ENCODE data around the gene GCN1. TPM values are rescaled to one million over a fixed set of nuclear protein-coding genes. Genes with fewer than 3 reads are reported as not detected.
"Not testable (repeated sequence)": the region's sequence is repeated elsewhere in the genome, so short reads cannot be mapped to it uniquely, and the experiment has no call there.

Gene GCN1
- total and polyA plus RNA-seq, 12 donors = 9.7 to 41.3 (median 34.0) TPM

DNA sequence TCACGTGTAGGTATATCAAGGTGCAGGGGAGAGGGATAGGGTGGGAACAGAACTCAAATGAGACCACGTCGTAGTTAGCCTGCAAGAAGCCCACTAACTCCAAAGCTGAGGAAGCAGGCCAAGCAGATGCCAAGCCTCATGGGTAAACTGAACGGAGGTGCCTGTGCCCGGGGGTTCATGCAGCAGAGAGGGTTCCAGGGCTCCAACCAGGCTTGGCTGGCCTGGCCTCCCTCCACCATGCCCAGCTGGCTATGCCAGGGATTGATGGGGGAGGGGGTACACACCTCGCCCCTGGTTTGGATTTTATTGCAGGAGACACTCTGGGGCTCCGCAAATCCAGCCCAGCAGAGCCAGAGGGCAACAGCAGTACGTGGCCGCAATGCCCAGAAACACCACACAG lies 43.7 kb upstream of the GCN1 start:
- H3K27me3 ChIP-seq = no peaks in the 10 kb centered on the region
- H3K27ac ChIP-seq = peak overlapping the region in 9 of 10 donors; percentile 47 to 94 (median 89)
- TF ChIP-seq, protein P1, sequence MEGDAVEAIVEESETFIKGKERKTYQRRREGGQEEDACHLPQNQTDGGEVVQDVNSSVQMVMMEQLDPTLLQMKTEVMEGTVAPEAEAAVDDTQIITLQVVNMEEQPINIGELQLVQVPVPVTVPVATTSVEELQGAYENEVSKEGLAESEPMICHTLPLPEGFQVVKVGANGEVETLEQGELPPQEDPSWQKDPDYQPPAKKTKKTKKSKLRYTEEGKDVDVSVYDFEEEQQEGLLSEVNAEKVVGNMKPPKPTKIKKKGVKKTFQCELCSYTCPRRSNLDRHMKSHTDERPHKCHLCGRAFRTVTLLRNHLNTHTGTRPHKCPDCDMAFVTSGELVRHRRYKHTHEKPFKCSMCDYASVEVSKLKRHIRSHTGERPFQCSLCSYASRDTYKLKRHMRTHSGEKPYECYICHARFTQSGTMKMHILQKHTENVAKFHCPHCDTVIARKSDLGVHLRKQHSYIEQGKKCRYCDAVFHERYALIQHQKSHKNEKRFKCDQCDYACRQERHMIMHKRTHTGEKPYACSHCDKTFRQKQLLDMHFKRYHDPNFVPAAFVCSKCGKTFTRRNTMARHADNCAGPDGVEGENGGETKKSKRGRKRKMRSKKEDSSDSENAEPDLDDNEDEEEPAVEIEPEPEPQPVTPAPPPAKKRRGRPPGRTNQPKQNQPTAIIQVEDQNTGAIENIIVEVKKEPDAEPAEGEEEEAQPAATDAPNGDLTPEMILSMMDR (IDR thresholded peaks at IDR 0.05) = no peak
- no peak for DNase-seq
- intact Hi-C loops (cut with DNase I) = no loop called here
- WGBS, 2 donors = 61 to 69% methylated on average over 9 of the region's 9 CpGs
- peaks cover 0 to 22% (median 0%) of the 10 kb centered on the region in 9 donors for H3K36me3 ChIP-seq
- H3K4me3 ChIP-seq = peak overlapping the region in 3 of 10 donors; percentile 3 to 18 (median 12)
- no peak for ATAC-seq
- H3K9me3 ChIP-seq = no peaks in the 10 kb centered on the region
- peaks cover 68 to 100% (median 100%) of the 10 kb centered on the region in 9 donors for H3K4me1 ChIP-seq

DNA sequence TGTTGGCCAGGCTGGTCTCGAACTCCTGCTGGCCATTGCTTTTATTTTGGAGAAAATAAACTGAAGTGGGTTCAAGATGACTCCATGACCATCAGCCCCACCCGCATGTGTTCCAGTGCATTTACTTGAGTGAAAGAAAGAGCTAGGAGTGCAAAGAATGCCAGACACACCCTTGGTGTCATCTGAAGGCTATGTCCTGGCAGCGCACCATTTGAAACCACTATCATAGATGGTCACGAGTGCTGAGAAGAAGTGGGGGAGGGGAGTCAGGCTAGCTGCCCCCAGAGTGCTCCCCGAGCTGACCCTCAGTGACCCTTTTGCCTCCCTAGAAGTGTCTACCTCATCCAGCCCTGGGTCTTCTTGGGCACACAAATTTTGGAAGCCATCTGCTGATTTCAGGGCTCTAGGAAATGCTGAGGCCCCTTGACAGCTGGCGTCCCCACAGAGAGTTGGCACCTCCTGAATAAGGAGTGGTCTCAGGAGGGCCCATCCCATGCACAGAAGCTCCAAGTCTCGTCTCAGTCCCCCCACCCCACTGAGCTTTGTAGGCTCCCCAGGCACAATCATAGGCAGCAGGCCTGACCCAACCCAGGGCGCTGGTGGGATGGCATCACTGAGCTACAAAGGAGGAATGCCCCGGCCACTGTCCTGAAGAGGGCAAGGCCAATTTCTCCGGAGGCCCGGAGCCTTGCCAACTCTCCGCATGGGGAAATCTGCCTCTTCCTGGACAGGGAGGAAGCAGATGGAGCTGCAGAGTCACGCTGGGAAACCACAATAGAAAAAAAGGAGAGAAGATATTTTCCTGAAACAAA lies 43.1 kb upstream of the GCN1 start:
- Histone ChIP-seq H3K27ac (peak overlapping the region in 9 of 10 donors; percentile 63 to 94 (median 89)), H3K27me3 (no peaks in the 10 kb centered on the region), H3K4me3 (peak overlapping the region in 3 of 10 donors; percentile 3 to 18 (median 12)), H3K9me3 (no peaks in the 10 kb centered on the region), H3K4me1 (peaks cover 71 to 100% (median 100%) of the 10 kb centered on the region in 9 donors), H3K36me3 (peaks cover 0 to 22% (median 0%) of the 10 kb centered on the region in 9 donors)
- intact Hi-C loops (cut with DNase I) = no loop called here
- DNase-seq (peak; percentile 72 to 77), ATAC-seq (peak in 3 of 8 donors; percentile 7 to 17 (median 14))
- TF ChIP-seq, protein P1 (IDR thresholded peaks at IDR 0.05) = no peak
- 50 to 62% methylated on average over 13 of the region's 13 CpGs for WGBS, 2 donors

DNA sequence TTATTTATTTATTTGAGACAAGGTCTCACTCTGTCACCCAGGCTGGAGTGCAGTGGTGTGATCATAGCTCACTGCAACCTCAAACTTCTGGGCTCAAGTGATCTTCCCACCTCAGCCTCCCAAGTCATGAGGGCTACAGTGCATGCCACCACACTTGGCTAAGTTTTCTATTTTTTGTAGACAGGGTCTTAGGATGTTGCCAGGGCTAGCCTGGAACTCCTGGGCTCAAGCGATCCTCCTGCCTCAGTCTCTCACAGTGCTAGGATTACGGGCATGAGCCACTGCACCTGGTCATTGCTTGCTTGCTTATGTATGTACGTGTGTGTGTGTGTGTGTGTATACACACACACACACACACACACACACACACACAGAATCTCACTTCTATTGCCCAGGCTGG lies 42.3 kb upstream of the GCN1 start:
- WGBS, 2 donors = 83 to 87% methylated on average over 3 of the region's 3 CpGs
- H3K9me3 ChIP-seq; DNase-seq; H3K27me3 ChIP-seq; ATAC-seq; intact Hi-C loops (cut with DNase I); H3K4me3 ChIP-seq: not testable (repeated sequence)
- Histone ChIP-seq H3K4me1 (peaks cover 76 to 100% (median 100%) of the 10 kb centered on the region in 9 donors), H3K27ac (peak overlapping the region in 9 of 10 donors; percentile 13 to 96 (median 93)), H3K36me3 (peaks cover 0 to 18% (median 0%) of the 10 kb centered on the region in 9 donors)

DNA sequence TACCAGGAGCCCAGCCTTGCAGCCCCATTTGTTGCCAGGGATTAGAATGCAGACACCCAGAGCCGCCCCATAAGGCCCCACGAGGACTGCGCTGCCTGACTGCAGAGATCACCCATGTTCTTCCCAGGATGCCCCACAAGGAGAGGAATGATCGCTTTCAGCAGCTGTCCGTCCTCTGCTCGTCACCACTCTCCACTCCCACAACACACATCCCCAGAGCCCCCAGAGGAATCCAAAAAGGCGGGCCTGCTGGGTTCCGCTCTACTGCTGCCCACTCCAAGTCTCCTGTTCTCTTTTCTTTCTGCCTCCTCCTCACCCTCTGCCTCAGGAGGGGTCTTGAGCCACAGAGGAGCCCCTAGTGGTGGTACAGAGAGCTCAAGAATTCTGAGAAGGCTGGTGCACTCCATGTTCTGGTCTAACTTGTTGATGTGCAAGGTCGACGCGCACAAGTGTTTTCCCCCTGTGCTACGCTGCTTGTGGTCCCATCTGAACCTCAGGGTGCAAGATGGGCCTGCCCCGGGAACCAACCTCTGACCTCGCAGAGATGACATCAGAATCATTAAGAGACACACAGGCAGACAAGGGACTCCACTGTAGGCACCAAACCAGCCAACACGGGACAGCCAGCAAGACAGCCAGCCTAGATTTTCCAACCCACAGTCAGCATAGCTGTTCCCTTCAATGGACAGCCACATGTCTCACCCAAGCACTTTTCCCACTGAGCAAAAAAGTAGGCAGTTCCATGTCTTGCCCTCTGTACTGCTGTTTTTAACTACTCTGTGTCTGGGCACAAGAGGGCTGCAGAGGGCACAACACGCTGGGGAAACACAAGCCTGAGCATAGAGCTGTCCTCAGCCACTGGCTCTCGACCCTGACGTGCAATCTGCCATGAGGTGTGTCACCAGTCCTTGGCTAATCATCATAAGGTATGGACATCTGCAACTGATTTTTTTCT lies 41.1 kb upstream of the GCN1 start:
- H3K27me3 ChIP-seq = no peaks in the 10 kb centered on the region
- intact Hi-C loops (cut with DNase I) = no loop called here
- peaks cover 0 to 6% (median 0%) of the 10 kb centered on the region in 9 donors for H3K36me3 ChIP-seq
- DNase-seq (peak in 1 of 2 donors; percentile 33), ATAC-seq (peak; percentile 0 to 11 (median 6))
- 58 to 71% methylated on average over 18 of the region's 18 CpGs for WGBS, 2 donors
- peaks cover 74 to 100% (median 100%) of the 10 kb centered on the region in 9 donors for H3K4me1 ChIP-seq
- peak overlapping the region; percentile 61 to 96 (median 92) for H3K27ac ChIP-seq
- TF ChIP-seq, protein P1 (IDR thresholded peaks at IDR 0.05) = peak in 4 of 9 donors; percentile 8 to 15 (median 11)
- peak overlapping the region in 6 of 10 donors; percentile 11 to 16 (median 12) for H3K4me3 ChIP-seq
- no peaks in the 10 kb centered on the region for H3K9me3 ChIP-seq

Measured in heart right ventricle (tissue), 16 donors.